ENCODE results near the gene GABRA4.
A peak's percentile ranks its signal among the peaks of the same experiment; 100 is the strongest.

DNA sequence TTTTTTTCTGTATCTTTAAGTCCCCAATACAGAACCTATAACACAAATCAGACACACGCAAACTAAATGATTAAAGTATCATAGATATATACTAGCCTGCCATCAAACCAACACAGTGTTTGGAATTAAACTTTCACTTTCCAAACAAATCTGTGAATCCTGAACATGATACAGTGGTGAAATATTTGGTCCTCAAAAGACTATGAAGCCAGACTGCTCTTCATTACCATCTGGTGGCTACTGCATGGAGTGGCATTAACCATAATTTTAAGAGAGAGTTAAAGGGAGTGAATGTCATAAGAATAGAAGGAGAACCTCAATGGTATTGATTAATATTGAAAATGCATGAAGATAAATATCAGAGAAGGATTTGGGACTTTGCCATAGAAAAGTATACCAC lies 9.2 kb upstream of the GABRA4 start:
- TF ChIP-seq, protein P1, sequence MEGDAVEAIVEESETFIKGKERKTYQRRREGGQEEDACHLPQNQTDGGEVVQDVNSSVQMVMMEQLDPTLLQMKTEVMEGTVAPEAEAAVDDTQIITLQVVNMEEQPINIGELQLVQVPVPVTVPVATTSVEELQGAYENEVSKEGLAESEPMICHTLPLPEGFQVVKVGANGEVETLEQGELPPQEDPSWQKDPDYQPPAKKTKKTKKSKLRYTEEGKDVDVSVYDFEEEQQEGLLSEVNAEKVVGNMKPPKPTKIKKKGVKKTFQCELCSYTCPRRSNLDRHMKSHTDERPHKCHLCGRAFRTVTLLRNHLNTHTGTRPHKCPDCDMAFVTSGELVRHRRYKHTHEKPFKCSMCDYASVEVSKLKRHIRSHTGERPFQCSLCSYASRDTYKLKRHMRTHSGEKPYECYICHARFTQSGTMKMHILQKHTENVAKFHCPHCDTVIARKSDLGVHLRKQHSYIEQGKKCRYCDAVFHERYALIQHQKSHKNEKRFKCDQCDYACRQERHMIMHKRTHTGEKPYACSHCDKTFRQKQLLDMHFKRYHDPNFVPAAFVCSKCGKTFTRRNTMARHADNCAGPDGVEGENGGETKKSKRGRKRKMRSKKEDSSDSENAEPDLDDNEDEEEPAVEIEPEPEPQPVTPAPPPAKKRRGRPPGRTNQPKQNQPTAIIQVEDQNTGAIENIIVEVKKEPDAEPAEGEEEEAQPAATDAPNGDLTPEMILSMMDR (conservative IDR thresholded peaks at IDR 0.05), result peak; percentile 11
- TF ChIP-seq ZFX (IDR thresholded peaks at IDR 0.05), result no peak

All from C4-2B (cell line).